Measurements from ENCODE around the gene GART.

GART gene

DNA sequence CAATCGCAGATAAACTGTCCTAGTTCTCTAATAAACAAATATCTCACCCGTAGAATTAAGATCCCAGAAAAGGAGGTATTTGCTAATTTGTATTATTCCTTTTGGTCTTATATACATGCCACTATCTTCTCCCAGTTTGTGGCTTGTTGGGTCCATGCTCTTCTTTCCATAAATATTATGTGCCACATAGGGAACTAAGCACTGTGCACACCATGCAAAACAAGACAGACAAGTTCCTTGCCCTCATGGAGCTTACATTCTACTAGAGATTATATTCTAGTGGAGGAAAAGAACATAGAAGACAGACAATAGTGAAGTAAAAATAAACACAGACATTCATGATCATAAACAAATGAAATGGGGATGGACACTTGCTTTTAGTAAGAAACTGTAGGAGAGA is 4.7 kb downstream of the GART start:
- TF ChIP-seq, protein P1, sequence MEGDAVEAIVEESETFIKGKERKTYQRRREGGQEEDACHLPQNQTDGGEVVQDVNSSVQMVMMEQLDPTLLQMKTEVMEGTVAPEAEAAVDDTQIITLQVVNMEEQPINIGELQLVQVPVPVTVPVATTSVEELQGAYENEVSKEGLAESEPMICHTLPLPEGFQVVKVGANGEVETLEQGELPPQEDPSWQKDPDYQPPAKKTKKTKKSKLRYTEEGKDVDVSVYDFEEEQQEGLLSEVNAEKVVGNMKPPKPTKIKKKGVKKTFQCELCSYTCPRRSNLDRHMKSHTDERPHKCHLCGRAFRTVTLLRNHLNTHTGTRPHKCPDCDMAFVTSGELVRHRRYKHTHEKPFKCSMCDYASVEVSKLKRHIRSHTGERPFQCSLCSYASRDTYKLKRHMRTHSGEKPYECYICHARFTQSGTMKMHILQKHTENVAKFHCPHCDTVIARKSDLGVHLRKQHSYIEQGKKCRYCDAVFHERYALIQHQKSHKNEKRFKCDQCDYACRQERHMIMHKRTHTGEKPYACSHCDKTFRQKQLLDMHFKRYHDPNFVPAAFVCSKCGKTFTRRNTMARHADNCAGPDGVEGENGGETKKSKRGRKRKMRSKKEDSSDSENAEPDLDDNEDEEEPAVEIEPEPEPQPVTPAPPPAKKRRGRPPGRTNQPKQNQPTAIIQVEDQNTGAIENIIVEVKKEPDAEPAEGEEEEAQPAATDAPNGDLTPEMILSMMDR (IDR thresholded peaks at IDR 0.05), result no peak
- Histone ChIP-seq H3K27ac (no peak overlapping the region), H3K4me3 (no peak overlapping the region)
- DNase-seq (ENCODE audit: low spot score), result no peak

DNA sequence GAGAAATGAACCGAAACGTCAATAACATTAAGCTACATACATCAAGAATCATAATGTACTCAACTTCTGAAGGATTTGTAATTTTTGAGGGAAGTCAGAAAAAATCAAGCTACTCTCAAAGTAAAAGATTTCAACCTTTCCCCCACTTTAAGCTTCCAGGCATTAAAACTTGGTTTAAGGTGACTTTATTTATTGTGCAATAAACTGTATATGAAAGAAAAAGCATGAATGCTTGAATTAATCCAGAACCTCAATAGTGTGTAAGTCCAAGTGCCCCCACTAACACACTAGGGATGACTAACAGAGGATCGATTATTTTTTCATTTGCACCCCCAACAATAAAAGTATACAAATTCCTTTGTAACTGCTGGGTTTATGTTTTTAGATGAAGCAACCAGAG is 10.9 kb downstream of the GART start:
- TF ChIP-seq, protein P1 (IDR thresholded peaks at IDR 0.05), result no peak
- H3K4me3 ChIP-seq, result no peak overlapping the region
- no peak overlapping the region for H3K27ac ChIP-seq
- no peak for DNase-seq (ENCODE audit: low spot score)

GRCh38 chr21:33522953-33523349 is 19.0 kb downstream of the GART start:
- H3K4me3 ChIP-seq, result no peak overlapping the region
- no peak for DNase-seq (ENCODE audit: low spot score)
- no peak overlapping the region for H3K27ac ChIP-seq
- TF ChIP-seq, protein P1 (IDR thresholded peaks at IDR 0.05), result no peak

DNA sequence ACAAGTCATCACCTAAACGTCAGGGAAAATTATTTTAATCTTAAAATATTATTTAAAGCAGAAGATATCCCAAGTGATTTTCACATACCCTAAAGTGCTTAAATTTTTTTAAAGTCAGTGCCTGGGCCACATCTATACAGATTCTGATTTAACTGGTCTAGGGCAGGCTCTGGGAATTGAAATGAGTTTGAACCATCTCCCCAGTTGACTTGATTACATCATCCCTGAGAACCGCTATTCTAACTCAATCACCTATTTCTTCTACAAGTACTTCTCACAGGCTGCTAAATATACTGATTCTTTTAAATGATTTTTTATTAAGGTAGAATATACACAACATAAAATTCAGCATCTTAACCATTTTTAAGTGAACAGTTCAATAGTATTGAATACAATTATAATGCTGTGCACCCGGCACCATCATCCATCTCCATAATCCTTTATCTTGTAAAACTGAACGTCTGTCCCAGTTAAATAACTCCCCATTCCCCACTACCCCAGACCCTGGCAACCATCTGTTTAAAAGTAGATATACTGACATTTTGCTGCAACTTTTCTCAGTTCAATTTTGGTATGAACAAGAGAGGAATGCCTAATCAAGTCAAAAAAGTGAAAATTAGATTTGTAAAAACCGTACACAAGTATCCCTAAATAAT is 19.5 kb downstream of the GART start:
- no peak for DNase-seq (ENCODE audit: low spot score)
- H3K27ac ChIP-seq, result no peak overlapping the region
- TF ChIP-seq, protein P1 (IDR thresholded peaks at IDR 0.05), result no peak
- no peak overlapping the region for H3K4me3 ChIP-seq

GRCh38 chr21:33518899-33519298 is 23.0 kb downstream of the GART start:
- TF ChIP-seq, protein P1 (IDR thresholded peaks at IDR 0.05), result no peak
- Histone ChIP-seq H3K4me3 (no peak overlapping the region), H3K27ac (no peak overlapping the region)

DNA sequence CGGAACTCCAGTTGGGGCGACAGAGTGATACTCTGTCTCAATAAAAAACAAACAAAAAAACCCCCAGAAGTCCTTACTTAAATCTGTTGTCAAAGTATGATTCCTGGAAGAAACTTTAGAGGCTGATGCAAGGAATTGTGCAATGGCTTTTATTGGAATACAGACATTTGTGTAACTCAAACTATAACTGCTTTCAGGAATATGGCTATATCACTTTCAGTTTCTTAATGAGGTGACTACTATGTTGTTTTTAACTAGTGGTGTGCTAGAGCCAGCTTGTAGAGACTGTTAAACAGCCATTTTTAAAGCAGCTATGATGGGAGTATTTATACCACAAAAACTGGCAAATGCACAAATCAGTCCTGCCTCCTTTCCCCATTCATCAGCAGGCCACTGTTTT is 27.7 kb downstream of the GART start:
- H3K4me3 ChIP-seq, result no peak overlapping the region
- H3K27ac ChIP-seq, result no peak overlapping the region
- no peak for DNase-seq (ENCODE audit: low spot score)
- TF ChIP-seq, protein P1 (IDR thresholded peaks at IDR 0.05), result no peak

More at GRCh38 chr21:33518899-33519298, 23.0 kb downstream of the GART start:
- DNase-seq (ENCODE audit: low spot score), result no peak

- TF ChIP-seq, protein P1 (IDR thresholded peaks at IDR 0.05), result no peak
- DNase-seq (ENCODE audit: low spot score), result no peak
- Histone ChIP-seq H3K27ac (no peak overlapping the region), H3K4me3 (no peak overlapping the region)
Measured at GRCh38 chr21:33512481-33512880, 29.4 kb downstream of the GART start.
